ENCODE results near the gene SUPT6H.

GRCh38 chr17:28738680-28739384, 76.8 kb downstream of the SUPT6H start:
- TF ChIP-seq POLR2A (IDR thresholded peaks at IDR 0.05) (no peak), CTCF (IDR thresholded peaks at IDR 0.05) (no peak)
